ENCODE data around the gene HOXD10. TPM values are rescaled to one million over a fixed set of nuclear protein-coding genes. Genes with fewer than 3 reads are reported as not detected.
A peak's percentile ranks its signal among the peaks of the same experiment; 100 is the strongest.

The HOXD10 gene
- total and polyA plus RNA-seq, 2 experiments from 2014 or later = not detected

GRCh38 chr2:176081837-176082524 is 34.6 kb upstream of the HOXD10 start:
- H3K4me1 ChIP-seq (ENCODE audit: insufficient read depth) = peaks cover 47% of the 10 kb centered on the region
- H2AFZ ChIP-seq = no peak overlapping the region; the same call in 1 of the 2 replicates
- H3F3A ChIP-seq (replicated peaks; ENCODE audit: low read depth) = peaks cover 31% of the 10 kb centered on the region
- H3K9me2 ChIP-seq (ENCODE audit: insufficient read depth) = no peaks in the 10 kb centered on the region
- H3K4me3 ChIP-seq = peak overlapping the region; percentile 37
- peak overlapping the region; percentile 60 for H3K4me2 ChIP-seq
- peaks cover 98% of the 10 kb centered on the region for H3K27me3 ChIP-seq (ENCODE audit: insufficient read depth)
- H3K36me3 ChIP-seq (ENCODE audit: insufficient read depth) = no peaks in the 10 kb centered on the region
- Mint-ChIP-seq H3K4me3 (peak overlapping the region; percentile 40; the same call in 2 of the 3 replicates), H3K4me1 (peaks cover 47% of the 10 kb centered on the region), H3K27me3 (ENCODE audit: insufficient read depth, low read depth, poor library complexity) (peaks cover 96% of the 10 kb centered on the region), H3K27ac (no peak overlapping the region), H3K36me3 (ENCODE audit: low read depth) (peaks cover 4% of the 10 kb centered on the region; the same call in 1 of the 3 replicates), H3K9me3 (peaks cover 9% of the 10 kb centered on the region; the same call in 2 of the 3 replicates)
- DNase-seq (ENCODE audit: low spot score) (peak; percentile 54), ATAC-seq (peak; percentile 13)
- no peak for TF ChIP-seq ZNF331 (CRISPR knock-in tag; IDR thresholded peaks at IDR 0.05; ENCODE audit: low read depth)
- TF ChIP-seq EZH2phosphoT487 (IDR thresholded peaks at IDR 0.05; ENCODE audit: unreplicated experiment) = peak; percentile 100
- no peak for TF ChIP-seq JUNB (IDR thresholded peaks at IDR 0.05; ENCODE audit: unreplicated experiment)
- TF ChIP-seq EZH2 (IDR thresholded peaks at IDR 0.05; ENCODE audit: low read depth, unreplicated experiment) = peak; percentile 64
- no peak overlapping the region for H3K27ac ChIP-seq (ENCODE audit: low read depth)
- peaks cover 45% of the 10 kb centered on the region for H4K20me1 ChIP-seq (replicated peaks; ENCODE audit: insufficient read depth)
- H3K79me2 ChIP-seq (replicated peaks; ENCODE audit: insufficient read depth) = no peaks in the 10 kb centered on the region

GRCh38 chr2:176082525-176082823 is 34.1 kb upstream of the HOXD10 start:
- no peaks in the 10 kb centered on the region for H3K79me2 ChIP-seq (replicated peaks; ENCODE audit: insufficient read depth)
- H3K9me2 ChIP-seq (ENCODE audit: insufficient read depth) = no peaks in the 10 kb centered on the region
- peak overlapping the region; percentile 40; the same call in 2 of the 3 replicates for H3K4me3 Mint-ChIP-seq
- peaks cover 11% of the 10 kb centered on the region; the same call in 2 of the 3 replicates for H3K9me3 Mint-ChIP-seq
- DNase-seq (ENCODE audit: low spot score) (no peak), ATAC-seq (no peak)
- peaks cover 44% of the 10 kb centered on the region for H4K20me1 ChIP-seq (replicated peaks; ENCODE audit: insufficient read depth)
- peaks cover 35% of the 10 kb centered on the region for H3F3A ChIP-seq (replicated peaks; ENCODE audit: low read depth)
- peaks cover 52% of the 10 kb centered on the region for H3K4me1 ChIP-seq (ENCODE audit: insufficient read depth)
- no peak overlapping the region; the same call in 1 of the 2 replicates for H2AFZ ChIP-seq
- no peak overlapping the region for H3K27ac Mint-ChIP-seq
- peaks cover 4% of the 10 kb centered on the region; the same call in 1 of the 3 replicates for H3K36me3 Mint-ChIP-seq (ENCODE audit: low read depth)
- H3K36me3 ChIP-seq (ENCODE audit: insufficient read depth) = no peaks in the 10 kb centered on the region
- peaks cover 96% of the 10 kb centered on the region for H3K27me3 Mint-ChIP-seq (ENCODE audit: insufficient read depth, low read depth, poor library complexity)
- H3K27me3 ChIP-seq (ENCODE audit: insufficient read depth) = peaks cover 98% of the 10 kb centered on the region
- TF ChIP-seq ZNF462 (CRISPR knock-in tag; IDR thresholded peaks at IDR 0.05) (no peak), EZH2 (IDR thresholded peaks at IDR 0.05; ENCODE audit: low read depth, unreplicated experiment) (peak; percentile 92), EZH2phosphoT487 (IDR thresholded peaks at IDR 0.05; ENCODE audit: unreplicated experiment) (no peak), ZNF331 (CRISPR knock-in tag; IDR thresholded peaks at IDR 0.05; ENCODE audit: low read depth) (no peak), REST (IDR thresholded peaks at IDR 0.05; ENCODE audit: unreplicated experiment) (no peak)
- peak overlapping the region; percentile 60; the same call in 1 of the 2 replicates for H3K4me2 ChIP-seq
- H3K27ac ChIP-seq (ENCODE audit: low read depth) = no peak overlapping the region
- peaks cover 47% of the 10 kb centered on the region for H3K4me1 Mint-ChIP-seq
- H3K4me3 ChIP-seq = peak overlapping the region; percentile 37

Measured in GM23338 (cell line).